Mesendoderm (in vitro differentiated cells): Measurements from ENCODE around the gene FRRS1.
A peak's percentile ranks its signal among the peaks of the same experiment; 100 is the strongest.
"Not testable (repeated sequence)": the region's sequence is repeated elsewhere in the genome, so short reads cannot be mapped to it uniquely, and the experiment has no call there.

Experiments
- DNase-seq: peaks from one replicate; pipeline ENCODE4 v3.0.0; 2013
- H2AK5ac ChIP-seq: 2 replicates; pipeline ENCODE4 v1.6.1; 2013; ENCODE audit warnings: low read length, inconsistent platforms
- H2BK120ac ChIP-seq: 2 replicates; pipeline ENCODE4 v1.6.1; 2013; ENCODE audit warnings: low read depth, mild to moderate bottlenecking, low read length, moderate library complexity, mixed read lengths
- H2BK15ac ChIP-seq: replicated peaks from 2 replicates; pipeline ENCODE4 v1.6.1; 2013; ENCODE audit warnings: low read depth, mild to moderate bottlenecking, moderate library complexity
- H2BK5ac ChIP-seq: 2 replicates; pipeline ENCODE4 v1.6.1; 2013; ENCODE audit warnings: low read length, inconsistent platforms
- H3K18ac ChIP-seq: 2 replicates; pipeline ENCODE4 v1.6.1; 2013; ENCODE audit warnings: mild to moderate bottlenecking, low read length, mixed read lengths
- H3K23ac ChIP-seq: one replicate; pipeline ENCODE4 v1.6.1; 2013; ENCODE audit warnings: low read length
- H3K27ac ChIP-seq: 2 replicates; pipeline ENCODE4 v1.5.1; 2013; ENCODE audit warnings: low read depth, mild to moderate bottlenecking, inconsistent platforms, low read length, moderate library complexity
- H3K27me3 ChIP-seq: 2 replicates; pipeline ENCODE4 v1.6.1; 2013; ENCODE audit warnings: low read length, control low read depth, mild to moderate bottlenecking, inconsistent platforms; ENCODE audit not compliant: insufficient read depth, poor library complexity
- H3K36me3 ChIP-seq: 2 replicates; pipeline ENCODE4 v1.6.1; 2013; ENCODE audit warnings: low read length, inconsistent platforms; ENCODE audit not compliant: control insufficient read depth, insufficient read depth
- H3K4ac ChIP-seq: one replicate; pipeline ENCODE4 v1.6.1; 2013; ENCODE audit warnings: low read depth, mild to moderate bottlenecking, low read length, moderate library complexity
- H3K4me1 ChIP-seq: 2 replicates; pipeline ENCODE4 v1.6.1; 2013; ENCODE audit warnings: low read depth, low read length, inconsistent platforms; ENCODE audit not compliant: control insufficient read depth
- H3K4me2 ChIP-seq: 2 replicates; pipeline ENCODE4 v1.6.1; 2013; ENCODE audit warnings: low read length
- H3K4me3 ChIP-seq: 2 replicates; pipeline ENCODE4 v1.5.1; 2013; ENCODE audit warnings: mild to moderate bottlenecking, low read length
- H3K56ac ChIP-seq: one replicate; pipeline ENCODE4 v1.6.1; 2013; ENCODE audit warnings: low read length
- H3K79me1 ChIP-seq: 2 replicates; pipeline ENCODE4 v1.6.1; 2013; ENCODE audit warnings: low read length, inconsistent platforms
- H3K79me2 ChIP-seq: 2 replicates; pipeline ENCODE4 v1.6.1; 2013; ENCODE audit warnings: mild to moderate bottlenecking, low read length; ENCODE audit not compliant: control insufficient read depth, insufficient read depth
- H3K9ac ChIP-seq: 2 replicates; pipeline ENCODE4 v1.6.1; 2013; ENCODE audit warnings: low read length, inconsistent platforms
- H4K5ac ChIP-seq: one replicate; pipeline ENCODE4 v1.6.1; 2013; ENCODE audit warnings: low read length
- H4K8ac ChIP-seq: one replicate; pipeline ENCODE4 v1.6.1; 2013; ENCODE audit warnings: low read depth, mild to moderate bottlenecking, control low read depth, low read length, moderate library complexity
- WGBS: extraction: QIAGEN DNeasy Blood & Tissue Kit; methylation state at CpG from one replicate; pipeline ENCODE4 v1.1.7; 2013; ENCODE audit warnings: low lambda C conversion rate, missing lambda C conversion rate; ENCODE audit not compliant: insufficient coverage; ENCODE audit errors: extremely low coverage; 5-methylcytosine and 5-hydroxymethylcytosine counted together

Gene FRRS1

GRCh38 chr1:99806882-99807281 lies 40.4 kb upstream of the FRRS1 start:
- no peak for DNase-seq

DNA sequence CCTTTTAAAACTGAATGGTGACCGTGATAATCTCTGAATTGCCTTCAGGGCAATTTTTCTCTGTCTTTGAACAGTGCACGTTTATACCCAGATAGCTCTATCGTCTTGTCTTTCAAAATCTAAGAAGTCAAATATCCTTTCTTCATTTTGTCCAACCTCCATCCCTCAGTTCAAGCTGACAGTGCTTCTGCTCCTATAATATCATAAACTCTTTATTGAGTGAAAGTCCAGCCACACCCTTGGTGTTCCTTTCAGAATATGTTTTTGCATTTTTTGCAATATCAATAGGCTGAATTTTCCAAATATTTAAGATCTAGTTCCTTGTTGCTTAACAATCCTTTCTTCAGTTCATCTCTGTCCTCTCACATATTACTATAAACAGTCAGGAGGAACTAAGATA lies 35.1 kb upstream of the FRRS1 start:
- no peaks in the 10 kb centered on the region for H3K79me2 ChIP-seq
- DNase-seq = no peak

More at GRCh38 chr1:99806882-99807281, 40.4 kb upstream of the FRRS1 start:
- Histone ChIP-seq H4K5ac (no peak overlapping the region), H3K4me1 (peaks cover 3% of the 10 kb centered on the region), H4K8ac (no peak overlapping the region), H3K79me2 (no peaks in the 10 kb centered on the region), H2BK120ac (no peak overlapping the region), H3K4me3 (no peak overlapping the region), H3K36me3 (no peaks in the 10 kb centered on the region), H3K27ac (no peak overlapping the region), H3K27me3 (no peaks in the 10 kb centered on the region), H3K18ac (no peak overlapping the region), H3K79me1 (no peaks in the 10 kb centered on the region), H3K4me2 (no peak overlapping the region), H3K9ac (no peak overlapping the region), H2BK15ac (peak overlapping the region; percentile 14), H3K4ac (no peak overlapping the region), H3K56ac (no peak overlapping the region), H2AK5ac (no peak overlapping the region), H2BK5ac (no peak overlapping the region), H3K23ac (no peak overlapping the region)
- WGBS = no CpG with 5 or more reads among the region's 2 CpGs

GRCh38 chr1:99793861-99794260 lies 27.4 kb upstream of the FRRS1 start:
- H4K8ac ChIP-seq, H3K9ac ChIP-seq, H2BK15ac ChIP-seq, H2BK5ac ChIP-seq, H3K27me3 ChIP-seq, H4K5ac ChIP-seq, H3K18ac ChIP-seq, H3K36me3 ChIP-seq, H3K79me1 ChIP-seq, DNase-seq, H3K56ac ChIP-seq, H3K4me2 ChIP-seq, H3K79me2 ChIP-seq, H3K4ac ChIP-seq, H2BK120ac ChIP-seq, H3K4me3 ChIP-seq, H3K27ac ChIP-seq, H2AK5ac ChIP-seq, H3K4me1 ChIP-seq, H3K23ac ChIP-seq: not testable (repeated sequence)
- WGBS = no CpG with 5 or more reads among the region's 9 CpGs

More for the DNA sequence above, 35.1 kb upstream of the FRRS1 start:
- Histone ChIP-seq H2BK5ac (no peak overlapping the region), H3K9ac (no peak overlapping the region), H3K4ac (no peak overlapping the region), H3K27me3 (no peaks in the 10 kb centered on the region), H3K4me1 (no peaks in the 10 kb centered on the region), H3K56ac (no peak overlapping the region), H4K5ac (no peak overlapping the region), H2AK5ac (no peak overlapping the region), H3K4me2 (no peak overlapping the region), H3K4me3 (no peak overlapping the region), H3K79me1 (no peaks in the 10 kb centered on the region), H4K8ac (no peak overlapping the region), H2BK120ac (peak overlapping the region; percentile 12), H2BK15ac (no peak overlapping the region), H3K18ac (no peak overlapping the region), H3K36me3 (no peaks in the 10 kb centered on the region), H3K27ac (no peak overlapping the region), H3K23ac (no peak overlapping the region)
- no CpG with 5 or more reads among the region's 3 CpGs for WGBS

DNA sequence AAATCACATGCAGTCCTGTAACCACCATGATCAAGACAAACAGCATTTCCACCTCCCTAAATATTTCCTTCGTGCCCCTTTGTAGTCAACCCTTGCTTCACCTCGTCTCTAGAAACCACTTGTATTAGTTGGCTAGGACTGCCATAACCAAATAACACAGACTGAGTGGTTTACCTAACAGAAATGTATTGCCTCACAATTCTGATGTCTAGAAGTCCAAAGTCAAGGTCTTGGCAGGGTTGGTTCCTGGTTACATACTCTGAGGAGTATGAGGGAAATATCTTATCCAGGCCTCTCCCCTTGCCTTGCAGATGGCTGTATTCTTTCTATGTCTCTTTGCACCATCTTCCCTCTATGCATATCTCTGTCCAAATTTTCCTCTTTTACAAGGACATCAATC lies 23.3 kb upstream of the FRRS1 start:
- no peaks in the 10 kb centered on the region for H3K36me3 ChIP-seq
- no peak overlapping the region for H3K4me2 ChIP-seq
- no peaks in the 10 kb centered on the region for H3K79me2 ChIP-seq
- no peak overlapping the region for H3K56ac ChIP-seq
- DNase-seq = no peak
- H3K4me1 ChIP-seq = no peaks in the 10 kb centered on the region
- no peak overlapping the region for H3K27ac ChIP-seq
- H2BK5ac ChIP-seq = peak overlapping the region; percentile 56
- H3K79me1 ChIP-seq = no peaks in the 10 kb centered on the region
- H3K4me3 ChIP-seq = no peak overlapping the region
- no peak overlapping the region for H4K8ac ChIP-seq
- H2BK120ac ChIP-seq = peak overlapping the region; percentile 67
- H2BK15ac ChIP-seq = no peak overlapping the region
- no peak overlapping the region for H3K9ac ChIP-seq
- no CpG with 5 or more reads among the region's 2 CpGs for WGBS
- no peak overlapping the region for H3K18ac ChIP-seq
- H3K4ac ChIP-seq = no peak overlapping the region
- H4K5ac ChIP-seq = no peak overlapping the region
- no peak overlapping the region for H3K23ac ChIP-seq
- H2AK5ac ChIP-seq = no peak overlapping the region
- no peaks in the 10 kb centered on the region for H3K27me3 ChIP-seq

- H3K4me3 ChIP-seq = no peak overlapping the region
- no peaks in the 10 kb centered on the region for H3K4me1 ChIP-seq
- H2BK15ac ChIP-seq = no peak overlapping the region
- no peak overlapping the region for H3K9ac ChIP-seq
- no peak overlapping the region for H2AK5ac ChIP-seq
- no peak overlapping the region for H3K56ac ChIP-seq
- H3K23ac ChIP-seq = no peak overlapping the region
- H3K4me2 ChIP-seq = no peak overlapping the region
- H3K36me3 ChIP-seq = no peaks in the 10 kb centered on the region
- no peak overlapping the region for H3K4ac ChIP-seq
- no peaks in the 10 kb centered on the region for H3K79me1 ChIP-seq
- no peaks in the 10 kb centered on the region for H3K79me2 ChIP-seq
- no peak overlapping the region for H4K5ac ChIP-seq
- H2BK120ac ChIP-seq = no peak overlapping the region
- H3K27me3 ChIP-seq = no peaks in the 10 kb centered on the region
- H3K18ac ChIP-seq = no peak overlapping the region
- no peak overlapping the region for H4K8ac ChIP-seq
- DNase-seq = peak; percentile 29
- no peak overlapping the region for H2BK5ac ChIP-seq
- no peak overlapping the region for H3K27ac ChIP-seq
These were observed 22.5 kb upstream of the FRRS1 start for GRCh38 chr1:99788896-99789295.

GRCh38 chr1:99786751-99787501 lies 20.5 kb upstream of the FRRS1 start:
- DNase-seq = peak; percentile 78
- H3K9ac ChIP-seq = no peak overlapping the region
- H3K4me2 ChIP-seq = no peak overlapping the region
- H4K8ac ChIP-seq = no peak overlapping the region
- H3K4me3 ChIP-seq = no peak overlapping the region
- peak overlapping the region; percentile 6 for H3K27ac ChIP-seq
- no peak overlapping the region for H2BK120ac ChIP-seq
- H3K4me1 ChIP-seq = no peaks in the 10 kb centered on the region
- peak overlapping the region; percentile 20 for H3K18ac ChIP-seq
- no peak overlapping the region for H3K56ac ChIP-seq
- H2BK15ac ChIP-seq = no peak overlapping the region
- no peak overlapping the region for H4K5ac ChIP-seq
- no peaks in the 10 kb centered on the region for H3K27me3 ChIP-seq
- no peak overlapping the region for H3K23ac ChIP-seq
- H3K36me3 ChIP-seq = no peaks in the 10 kb centered on the region
- WGBS = no CpG with 5 or more reads among the region's 2 CpGs
- no peak overlapping the region for H3K4ac ChIP-seq
- no peaks in the 10 kb centered on the region for H3K79me2 ChIP-seq
- peak overlapping the region; percentile 29 for H2BK5ac ChIP-seq
- no peaks in the 10 kb centered on the region for H3K79me1 ChIP-seq
- no peak overlapping the region for H2AK5ac ChIP-seq
